ENCODE measurements around the gene PPP2R2D. TPM values are rescaled to one million over a fixed set of nuclear protein-coding genes. Genes with fewer than 3 reads are reported as not detected.

Gene PPP2R2D
- total and polyA plus RNA-seq, 2 experiments from 2014 or later = 25.9 to 32.1 TPM

- H3K4me2 ChIP-seq = peak overlapping the region; percentile 81
- no peaks in the 10 kb centered on the region for H3K36me3 ChIP-seq (replicated peaks; ENCODE audit: insufficient read depth, low read depth)
- H3K4me3 ChIP-seq = no peak overlapping the region
- peak overlapping the region; percentile 57 for H3K27ac ChIP-seq
- H3K27me3 ChIP-seq = no peaks in the 10 kb centered on the region
- DNase-seq (ENCODE audit: low spot score) = no peak
- no peaks in the 10 kb centered on the region for H3K9me3 ChIP-seq (ENCODE audit: low read depth)
- H2AFZ ChIP-seq = no peak overlapping the region
- TF ChIP-seq EZH2 (IDR thresholded peaks at IDR 0.05; ENCODE audit: borderline replicate concordance) (no peak), EZH2phosphoT487 (IDR thresholded peaks at IDR 0.05; ENCODE audit: low read depth, severe bottlenecking, unreplicated experiment) (no peak), CTCF (IDR thresholded peaks at IDR 0.05; ENCODE audit: poor library complexity) (no peak)
- H3K79me2 ChIP-seq = peaks cover 67% of the 10 kb centered on the region
- H3K4me1 ChIP-seq (ENCODE audit: insufficient read depth) = peaks cover 4% of the 10 kb centered on the region
- 81% methylated on average over 6 of the region's 6 CpGs for WGBS (ENCODE audit: low lambda C conversion rate, missing lambda C conversion rate)
- no peaks in the 10 kb centered on the region for H3K9me2 ChIP-seq (replicated peaks; ENCODE audit: insufficient read depth)
- H4K20me1 ChIP-seq (ENCODE audit: insufficient read depth, poor library complexity, severe bottlenecking) = peaks cover 62% of the 10 kb centered on the region
Measured at GRCh38 chr10:131978851-131979250, 78.0 kb downstream of the PPP2R2D start.

GRCh38 chr10:131979336-131979735 lies 78.5 kb downstream of the PPP2R2D start:
- WGBS (ENCODE audit: low lambda C conversion rate, missing lambda C conversion rate) = 72% methylated on average over 7 of the region's 7 CpGs
- no peaks in the 10 kb centered on the region for H3K9me2 ChIP-seq (replicated peaks; ENCODE audit: insufficient read depth)
- no peaks in the 10 kb centered on the region for H3K27me3 ChIP-seq
- DNase-seq (ENCODE audit: low spot score) = no peak
- H3K4me1 ChIP-seq (ENCODE audit: insufficient read depth) = peaks cover 4% of the 10 kb centered on the region
- no peak overlapping the region for H3K27ac ChIP-seq
- TF ChIP-seq CTCF (IDR thresholded peaks at IDR 0.05; ENCODE audit: poor library complexity) = no peak
- TF ChIP-seq EZH2phosphoT487 (IDR thresholded peaks at IDR 0.05; ENCODE audit: low read depth, severe bottlenecking, unreplicated experiment) = no peak
- no peak for TF ChIP-seq EZH2 (IDR thresholded peaks at IDR 0.05; ENCODE audit: borderline replicate concordance)
- peaks cover 62% of the 10 kb centered on the region for H3K79me2 ChIP-seq
- no peak overlapping the region for H3K4me3 ChIP-seq
- H3K9me3 ChIP-seq (ENCODE audit: low read depth) = no peaks in the 10 kb centered on the region
- peaks cover 58% of the 10 kb centered on the region for H4K20me1 ChIP-seq (ENCODE audit: insufficient read depth, poor library complexity, severe bottlenecking)
- no peak overlapping the region for H2AFZ ChIP-seq
- H3K36me3 ChIP-seq (replicated peaks; ENCODE audit: insufficient read depth, low read depth) = no peaks in the 10 kb centered on the region
- H3K4me2 ChIP-seq = peak overlapping the region; percentile 81

GRCh38 chr10:131979821-131980270 lies 79.0 kb downstream of the PPP2R2D start:
- Histone ChIP-seq H3K9me2 (replicated peaks; ENCODE audit: insufficient read depth) (no peaks in the 10 kb centered on the region), H3K9me3 (ENCODE audit: low read depth) (no peaks in the 10 kb centered on the region), H2AFZ (no peak overlapping the region), H3K36me3 (replicated peaks; ENCODE audit: insufficient read depth, low read depth) (no peaks in the 10 kb centered on the region), H3K4me2 (peak overlapping the region; percentile 81), H3K79me2 (peaks cover 57% of the 10 kb centered on the region), H4K20me1 (ENCODE audit: insufficient read depth, poor library complexity, severe bottlenecking) (peaks cover 52% of the 10 kb centered on the region), H3K4me1 (ENCODE audit: insufficient read depth) (peaks cover 4% of the 10 kb centered on the region), H3K27me3 (no peaks in the 10 kb centered on the region), H3K27ac (no peak overlapping the region), H3K4me3 (no peak overlapping the region)
- peak; percentile 36 for DNase-seq (ENCODE audit: low spot score)
- TF ChIP-seq EZH2 (IDR thresholded peaks at IDR 0.05; ENCODE audit: borderline replicate concordance) = no peak
- no peak for TF ChIP-seq EZH2phosphoT487 (IDR thresholded peaks at IDR 0.05; ENCODE audit: low read depth, severe bottlenecking, unreplicated experiment)
- no peak for TF ChIP-seq CTCF (IDR thresholded peaks at IDR 0.05; ENCODE audit: poor library complexity)
- 22% methylated on average over 30 of the region's 30 CpGs for WGBS (ENCODE audit: low lambda C conversion rate, missing lambda C conversion rate)

Measured in hepatocyte (in vitro differentiated cells).